Spleen (tissue), 11 donors: ENCODE results near the gene HSD17B12. TPM values are rescaled to one million over a fixed set of nuclear protein-coding genes. Genes with fewer than 3 reads are reported as not detected.

Experiments
- DNase-seq: peaks from one replicate; pipeline ENCODE4 v3.0.0-alpha.2; 2020
- H3K27ac ChIP-seq, 8 donors: fragments of 200-600 bp; sonication (generic) in 7 of 8; 1 replicate in 4 of 8; 2 replicates in 4 of 8; pipeline versions ENCODE4 v1.5.0 to v1.8.0; 2016 to 2021; ENCODE audit warnings: inconsistent platforms in 4 of 8, mild to moderate bottlenecking in 4 of 8, moderate library complexity in 1 of 8
- H3K27me3 ChIP-seq, 7 donors: fragments of 200-600 bp; sonication (generic) in 6 of 7; replicated peaks in 1 of 7; 1 replicate in 4 of 7; 2 replicates in 3 of 7; pipeline versions ENCODE4 v1.5.0 to v1.8.0; 2016 to 2021; ENCODE audit warnings: inconsistent platforms in 3 of 7, mild to moderate bottlenecking in 1 of 7
- H3K36me3 ChIP-seq, 6 donors: fragments of 200-600 bp; sonication (generic) in 5 of 6; 1 replicate in 4 of 6; 2 replicates in 2 of 6; pipeline versions ENCODE4 v1.5.0 to v1.8.0; 2016 to 2021; ENCODE audit warnings: inconsistent platforms in 2 of 6
- H3K4me1 ChIP-seq, 6 donors: fragments of 200-600 bp; sonication (generic) in 5 of 6; 1 replicate in 3 of 6; 2 replicates in 3 of 6; pipeline versions ENCODE4 v1.5.0 to v1.8.0; 2016 to 2021; ENCODE audit warnings: inconsistent platforms in 3 of 6
- H3K4me3 ChIP-seq, 8 donors: fragments of 200-600 bp; sonication (generic) in 7 of 8; 1 replicate in 4 of 8; 2 replicates in 4 of 8; pipeline versions ENCODE4 v1.5.0 to v1.8.0; 2016 to 2021; ENCODE audit warnings: inconsistent platforms in 4 of 8, mild to moderate bottlenecking in 4 of 8, moderate library complexity in 2 of 8
- H3K9me3 ChIP-seq, 8 donors: fragments of 200-600 bp; sonication (generic) in 7 of 8; 1 replicate in 4 of 8; 2 replicates in 4 of 8; pipeline versions ENCODE4 v1.5.0 to v1.8.0; 2016 to 2021; ENCODE audit warnings: inconsistent platforms in 4 of 8
- CTCF ChIP-seq, 11 experiments: fragments of 200-600 bp in 7 of 11; fragments of 450-650 bp in 4 of 11; sonication (generic) in 4 of 11; IDR thresholded peaks in 8 of 11; conservative IDR thresholded peaks in 3 of 11; 1 replicate in 7 of 11; 2 replicates in 4 of 11; pipeline versions ENCODE4 v1.4.0 to v1.8.0; 2016 to 2021; ENCODE audit warnings: antibody characterized with exemption in 11 of 11, inconsistent platforms in 4 of 11, mild to moderate bottlenecking in 1 of 11
- POLR2A ChIP-seq, 3 donors: fragments of 450-650 bp; IDR thresholded peaks; one replicate each; pipeline ENCODE4 v1.5.1; 2017; ENCODE audit warnings: antibody characterized with exemption in 3 of 3, mild to moderate bottlenecking in 1 of 3
- POLR2AphosphoS5 ChIP-seq, 3 donors: sonication (generic); formaldehyde crosslinking; IDR thresholded peaks; one replicate each; pipeline ENCODE4 v1.5.1; 2017; ENCODE audit warnings: antibody characterized with exemption in 3 of 3
- WGBS, 5 donors: extraction: QIAGEN DNeasy Blood & Tissue Kit in 3 of 5; methylation state at CpG; one replicate each; pipeline versions ENCODE4 v1.1.5 to v1.1.7; 2013 to 2018; 5-methylcytosine and 5-hydroxymethylcytosine counted together
- intact Hi-C: fragments of 100-400 bp; cut with DNase I; formaldehyde crosslinking; loops from one replicate; pipeline ENCODE4 v1.15.0; 2023; ENCODE audit warnings: low total_unique reads
- polyA plus RNA-seq, 3 donors: library from polyadenylated mRNA; stranded (reverse); fragments of 200-250 nt; gene quantifications; one replicate each; pipeline ENCODE4 v1.2.1, GENCODE V29; 2013
- total RNA-seq, 7 donors: library from RNA; depleted of rRNA in 3 of 7; stranded (reverse); fragments of >200 nt in 3 of 7; fragmentation: NEBNext Ultra II Directional in 4 of 7; extraction: Animal tissue kit (Norgen Biotek cat#: 25700) in 4 of 7; gene quantifications; one replicate each; pipeline versions ENCODE4 v1.1.0 to v1.2.1, GENCODE V29; 2016 to 2021
- donor health status: healthy with polysubstance abuse.
- donor health status: DM: no; HTN: no; CAD: no; lungs with moderate emphysema.
- donor health status: DM: no; HTN: no; CAD: no.
- donor health status: Bipolar disorder and iron deficiency.
- donor health status: healthy.
- donor health status: DM: no; HTN: no; CAD: no.
- donor health status: DM: yes; HTN: yes; CAD: no.

The HSD17B12 gene
- total and polyA plus RNA-seq, 10 donors = 17.5 to 80.0 (median 56.3) TPM

- Histone ChIP-seq H3K4me1 (peaks cover 0 to 7% (median 4%) of the 10 kb centered on the region in 6 donors), H3K27me3 (peaks cover 0 to 69% (median 12%) of the 10 kb centered on the region in 7 donors), H3K4me3 (no peak overlapping the region), H3K9me3 (no peaks in the 10 kb centered on the region), H3K36me3 (no peaks in the 10 kb centered on the region), H3K27ac (no peak overlapping the region)
- TF ChIP-seq CTCF (IDR thresholded peaks at IDR 0.05 in 8 of 11, conservative IDR thresholded peaks at IDR 0.05 in 3 of 11) (no peak), POLR2AphosphoS5 (IDR thresholded peaks at IDR 0.05) (no peak), POLR2A (IDR thresholded peaks at IDR 0.05) (no peak)
- DNase-seq = no peak
- intact Hi-C loops = no loop called here
- 24 to 35% (median 29%) methylated on average over 3 of the region's 3 CpGs for WGBS, 5 donors
These were observed 41.8 kb upstream of the HSD17B12 start for GRCh38 chr11:43638717-43639116.

GRCh38 chr11:43639224-43639623 is 41.3 kb upstream of the HSD17B12 start:
- Histone ChIP-seq H3K4me3 (no peak overlapping the region), H3K27ac (no peak overlapping the region), H3K9me3 (no peaks in the 10 kb centered on the region), H3K36me3 (no peaks in the 10 kb centered on the region), H3K4me1 (peaks cover 0 to 10% (median 4%) of the 10 kb centered on the region in 6 donors), H3K27me3 (peaks cover 0 to 64% (median 12%) of the 10 kb centered on the region in 7 donors)
- intact Hi-C loops = no loop called here
- no peak for DNase-seq
- TF ChIP-seq POLR2A (IDR thresholded peaks at IDR 0.05) (no peak), CTCF (IDR thresholded peaks at IDR 0.05 in 8 of 11, conservative IDR thresholded peaks at IDR 0.05 in 3 of 11) (no peak), POLR2AphosphoS5 (IDR thresholded peaks at IDR 0.05) (no peak)
- 53 to 69% (median 61%) methylated on average over 3 of the region's 3 CpGs for WGBS, 5 donors

- Histone ChIP-seq H3K36me3 (no peaks in the 10 kb centered on the region), H3K4me3 (no peak overlapping the region), H3K4me1 (peaks cover 3 to 17% (median 10%) of the 10 kb centered on the region in 6 donors), H3K9me3 (no peaks in the 10 kb centered on the region), H3K27me3 (peaks cover 0 to 57% (median 12%) of the 10 kb centered on the region in 7 donors), H3K27ac (no peak overlapping the region)
- TF ChIP-seq CTCF (IDR thresholded peaks at IDR 0.05 in 8 of 11, conservative IDR thresholded peaks at IDR 0.05 in 3 of 11) (no peak), POLR2AphosphoS5 (IDR thresholded peaks at IDR 0.05) (no peak), POLR2A (IDR thresholded peaks at IDR 0.05) (no peak)
- DNase-seq = no peak
- 80 to 90% (median 88%) methylated on average over 3 of the region's 3 CpGs for WGBS, 5 donors
- intact Hi-C loops = no loop called here
These were observed 40.6 kb upstream of the HSD17B12 start for GRCh38 chr11:43639920-43640319.

- peaks cover 0 to 23% (median 7%) of the 10 kb centered on the region in 7 donors for H3K27me3 ChIP-seq
- intact Hi-C loops = no loop called here
- no peaks in the 10 kb centered on the region for H3K9me3 ChIP-seq
- peak overlapping the region in 7 of 8 donors; percentile 62 to 85 (median 76) for H3K27ac ChIP-seq
- H3K4me1 ChIP-seq = peaks cover 7 to 32% (median 22%) of the 10 kb centered on the region in 6 donors
- WGBS, 5 donors = 0 to 1% (median 0%) methylated on average over 32 to 33 of the region's 33 CpGs
- peak; percentile 96 for DNase-seq
- TF ChIP-seq POLR2A (IDR thresholded peaks at IDR 0.05) = no peak
- peak; percentile 89 to 92 (median 91) for TF ChIP-seq POLR2AphosphoS5 (IDR thresholded peaks at IDR 0.05)
- peak in 1 of 11 experiments; percentile 4 for TF ChIP-seq CTCF (IDR thresholded peaks at IDR 0.05 in 8 of 11, conservative IDR thresholded peaks at IDR 0.05 in 3 of 11)
- no peaks in the 10 kb centered on the region for H3K36me3 ChIP-seq
- H3K4me3 ChIP-seq = peak overlapping the region; percentile 69 to 93 (median 82)
These were observed 36.5 kb upstream of the HSD17B12 start for GRCh38 chr11:43643898-43644620.
